ENCODE measurements around the gene MAP6D1.

GRCh38 chr3:183810643-183811594 lies 14.5 kb downstream of the MAP6D1 start:
- TF ChIP-seq CTCF (IDR thresholded peaks at IDR 0.05; ENCODE audit: low read depth, low read length) (no peak), POLR2A (IDR thresholded peaks at IDR 0.05; ENCODE audit: extremely low read depth, insufficient read length) (no peak), MYC (IDR thresholded peaks at IDR 0.05; ENCODE audit: low read depth, low read length) (no peak)
- TF ChIP-seq, protein P1, sequence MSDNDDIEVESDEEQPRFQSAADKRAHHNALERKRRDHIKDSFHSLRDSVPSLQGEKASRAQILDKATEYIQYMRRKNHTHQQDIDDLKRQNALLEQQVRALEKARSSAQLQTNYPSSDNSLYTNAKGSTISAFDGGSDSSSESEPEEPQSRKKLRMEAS (IDR thresholded peaks at IDR 0.05; ENCODE audit: low read depth, low read length): no peak

All from NB4 (cell line).